H1 (cell line): ENCODE results near the gene FCRL5. TPM values are rescaled to one million over a fixed set of nuclear protein-coding genes. Genes with fewer than 3 reads are reported as not detected.
A peak's percentile ranks its signal among the peaks of the same experiment; 100 is the strongest.

Experiments used
- CTCF ChIA-PET: fragments of 300-600 bp; sonication (Branson Sonifier 250); formaldehyde crosslinking; loops from one replicate; lab custom pipeline; 2021; ENCODE audit not compliant: partially characterized antibody; lab: Charles Lee
- POLR2A ChIA-PET: fragments of 300-600 bp; sonication (Branson Sonifier 250); formaldehyde crosslinking; loops from one replicate; lab custom pipeline; 2021; ENCODE audit warnings: inconsistent platforms; ENCODE audit not compliant: partially characterized antibody; lab: Charles Lee
- DNase-seq, 2 experiments: peaks; one replicate each; pipeline versions ENCODE4 v3.0.0 to v3.0.0-alpha.2; 2010 to 2022; ENCODE audit warnings: low spot score in 2 of 2, low read depth in 1 of 2, mixed read lengths in 1 of 2
- FAIRE-seq: peaks from 2 replicates; lab custom pipeline; 2011; peaks lifted over from hg19 to GRCh38; lab: Jason Lieb, UNC
- H2AFZ ChIP-seq: 2 replicates; pipeline ENCODE4 v1.8.1; 2012; ENCODE audit warnings: low read length, inconsistent platforms
- H2AK5ac ChIP-seq: 2 replicates; pipeline ENCODE4 v1.6.1; 2013; ENCODE audit warnings: low read depth, low read length
- H2BK120ac ChIP-seq: replicated peaks from 2 replicates; pipeline ENCODE3; 2013; ENCODE audit warnings: low read depth, low read length, inconsistent platforms
- H2BK12ac ChIP-seq: 2 replicates; pipeline ENCODE4 v1.6.1; 2013; ENCODE audit warnings: low read depth, low read length
- H2BK15ac ChIP-seq: 2 replicates; pipeline ENCODE4 v1.6.1; 2013; ENCODE audit warnings: low read length
- H2BK20ac ChIP-seq: 2 replicates; pipeline ENCODE4 v1.6.1; 2013; ENCODE audit warnings: low read length
- H2BK5ac ChIP-seq: 2 replicates; pipeline ENCODE4 v1.6.1; 2013; ENCODE audit warnings: low read depth, low read length
- H3K14ac ChIP-seq: 2 replicates; pipeline ENCODE4 v1.6.1; 2013; ENCODE audit warnings: inconsistent platforms; ENCODE audit not compliant: insufficient read length
- H3K18ac ChIP-seq: 2 replicates; pipeline ENCODE4 v1.6.1; 2013; ENCODE audit warnings: low read length; ENCODE audit errors: extremely low read depth
- H3K23ac ChIP-seq: 2 replicates; pipeline ENCODE4 v1.6.1; 2013; ENCODE audit warnings: inconsistent platforms; ENCODE audit not compliant: insufficient read length
- H3K23me2 ChIP-seq: 2 replicates; pipeline ENCODE4 v1.6.1; 2013; ENCODE audit warnings: low read depth, low read length
- H3K27ac ChIP-seq: 2 replicates; pipeline ENCODE4 v1.6.1; 2011; ENCODE audit warnings: low read depth, low read length, inconsistent platforms
- H3K27me3 ChIP-seq, 4 experiments: replicated peaks in 1 of 4; 1 replicate in 1 of 4; 2 replicates in 3 of 4; pipeline versions ENCODE4 v1.6.1 to v1.8.1; 2011 to 2013; ENCODE audit warnings: low read length in 3 of 4, mild to moderate bottlenecking in 3 of 4, inconsistent platforms in 2 of 4, mixed read lengths in 2 of 4, moderate library complexity in 1 of 4; ENCODE audit not compliant: control insufficient read depth in 3 of 4, insufficient read depth in 3 of 4; ENCODE audit errors: extremely low read depth in 1 of 4
- H3K36me3 ChIP-seq, 4 experiments: 2 replicates each; pipeline versions ENCODE4 v1.6.1 to v1.8.1; 2011 to 2013; ENCODE audit warnings: mild to moderate bottlenecking in 4 of 4, low read length in 3 of 4, moderate library complexity in 2 of 4, control low read depth in 1 of 4, inconsistent platforms in 1 of 4; ENCODE audit not compliant: insufficient read depth in 4 of 4, control insufficient read depth in 2 of 4
- H3K4ac ChIP-seq: replicated peaks from 2 replicates; pipeline ENCODE3; 2013; ENCODE audit warnings: low read length, low read depth, mixed read lengths, inconsistent platforms; ENCODE audit not compliant: insufficient read length
- H3K4me1 ChIP-seq, 4 experiments: replicated peaks in 1 of 4; 1 replicate in 1 of 4; 2 replicates in 3 of 4; pipeline versions ENCODE4 v1.6.1 to v1.8.1; 2011 to 2013; ENCODE audit warnings: low read length in 3 of 4, inconsistent platforms in 2 of 4, mixed read lengths in 1 of 4; ENCODE audit not compliant: insufficient read depth in 4 of 4, control insufficient read depth in 3 of 4
- H3K4me2 ChIP-seq, 2 experiments: 2 replicates each; pipeline versions ENCODE4 v1.6.1 to v1.8.1; 2011 to 2013; ENCODE audit warnings: low read depth in 2 of 2, low read length in 2 of 2, control low read depth in 1 of 2, inconsistent platforms in 1 of 2, mild to moderate bottlenecking in 1 of 2; ENCODE audit not compliant: insufficient read depth in 1 of 2
- H3K4me3 ChIP-seq, 4 experiments: fragments of 200-600, 300-600 bp in 1 of 4; sonication (generic), shearing (Covaris generic), sonication (Bioruptor Twin) in 1 of 4; 2 replicates each; pipeline versions ENCODE4 v1.5.1 to v1.8.1; 2011 to 2016; ENCODE audit warnings: low read length in 4 of 4, low read depth in 3 of 4, control low read depth in 2 of 4, inconsistent platforms in 2 of 4, mild to moderate bottlenecking in 2 of 4, mixed read lengths in 1 of 4, moderate library complexity in 1 of 4; ENCODE audit not compliant: insufficient read depth in 2 of 4; ENCODE audit errors: extremely low read depth in 1 of 4
- H3K56ac ChIP-seq: replicated peaks from 2 replicates; pipeline ENCODE3; 2013; ENCODE audit warnings: low read depth, mild to moderate bottlenecking, mixed read lengths, low read length, inconsistent platforms; ENCODE audit not compliant: insufficient read length
- H3K79me1 ChIP-seq: 2 replicates; pipeline ENCODE4 v1.6.1; 2013; ENCODE audit warnings: low read depth, low read length, control low read depth
- H3K79me2 ChIP-seq, 2 experiments: 2 replicates each; pipeline versions ENCODE4 v1.6.1 to v1.8.1; 2012 to 2013; ENCODE audit warnings: low read length in 2 of 2, mild to moderate bottlenecking in 2 of 2, inconsistent platforms in 1 of 2; ENCODE audit not compliant: insufficient read depth in 2 of 2, control insufficient read depth in 1 of 2
- H3K9ac ChIP-seq, 4 experiments: replicated peaks in 1 of 4; 1 replicate in 1 of 4; 2 replicates in 3 of 4; pipeline versions ENCODE4 v1.6.1 to v1.8.1; 2011 to 2013; ENCODE audit warnings: low read depth in 3 of 4, low read length in 3 of 4, control low read depth in 2 of 4, mild to moderate bottlenecking in 2 of 4, moderate library complexity in 2 of 4, inconsistent platforms in 1 of 4; ENCODE audit errors: extremely low read depth in 1 of 4
- H3K9me3 ChIP-seq, 2 experiments: 2 replicates each; pipeline versions ENCODE4 v1.6.1 to v1.8.1; 2012 to 2013; ENCODE audit warnings: mild to moderate bottlenecking in 2 of 2, moderate library complexity in 2 of 2, control low read depth in 1 of 2, inconsistent platforms in 1 of 2, low read depth in 1 of 2, low read length in 1 of 2, mixed read lengths in 1 of 2; ENCODE audit not compliant: insufficient read depth in 2 of 2
- H4K20me1 ChIP-seq, 2 experiments: replicated peaks in 1 of 2; 2 replicates each; pipeline versions ENCODE3 to v1.8.1; 2011 to 2013; ENCODE audit warnings: inconsistent platforms in 2 of 2, low read length in 2 of 2, mild to moderate bottlenecking in 1 of 2; ENCODE audit not compliant: insufficient read depth in 2 of 2, control insufficient read depth in 1 of 2
- H4K5ac ChIP-seq: 2 replicates; pipeline ENCODE4 v1.6.1; 2013; ENCODE audit warnings: low read length, low read depth, mixed read lengths, inconsistent platforms; ENCODE audit not compliant: insufficient read length
- H4K8ac ChIP-seq: 2 replicates; pipeline ENCODE4 v1.8.0; 2013; ENCODE audit warnings: mild to moderate bottlenecking, moderate library complexity, low read length, inconsistent platforms; ENCODE audit not compliant: insufficient read depth; ENCODE audit errors: extremely low read depth
- H4K91ac ChIP-seq: replicated peaks from 2 replicates; pipeline ENCODE3; 2013; ENCODE audit warnings: low read length, mixed read lengths, inconsistent platforms; ENCODE audit not compliant: insufficient read length
- BRCA1 ChIP-seq: IDR thresholded peaks from 2 replicates; pipeline ENCODE4 v1.6.1; 2012; ENCODE audit warnings: low read depth, low read length, improper control_type of control experiment
- CTBP2 ChIP-seq: IDR thresholded peaks from 2 replicates; pipeline ENCODE4 v1.7.0; 2011; ENCODE audit warnings: borderline replicate concordance, mild to moderate bottlenecking, moderate library complexity, mixed read lengths, low read length; ENCODE audit not compliant: insufficient read depth, insufficient read length
- GABPA ChIP-seq: IDR thresholded peaks from 2 replicates; pipeline ENCODE4 v1.6.1; 2011; ENCODE audit warnings: mild to moderate bottlenecking, low read length, moderate library complexity, borderline replicate concordance; ENCODE audit not compliant: insufficient read depth
- KDM5A ChIP-seq: fragments of 200-600 bp; IDR thresholded peaks from 2 replicates; pipeline ENCODE4 v1.7.1; 2012; ENCODE audit warnings: mild to moderate bottlenecking, low read length, inconsistent platforms, mixed read lengths
- NRF1 ChIP-seq: IDR thresholded peaks from 2 replicates; pipeline ENCODE4 v1.6.1; 2011; ENCODE audit warnings: mild to moderate bottlenecking, low read depth, low read length, improper control_type of control experiment
- PHF8 ChIP-seq: fragments of 200-600 bp; sonication (generic); conservative IDR thresholded peaks from 2 replicates; pipeline ENCODE4 v1.7.1; 2012; ENCODE audit warnings: low read depth, mild to moderate bottlenecking, inconsistent platforms, low read length, moderate library complexity
- POLR2AphosphoS5 ChIP-seq: IDR thresholded peaks from 2 replicates; pipeline ENCODE4 v1.6.1; 2011; ENCODE audit warnings: low read depth, low read length
- SP1 ChIP-seq: IDR thresholded peaks from 2 replicates; pipeline ENCODE4 v1.6.1; 2011; ENCODE audit warnings: low read depth, low read length
- SP4 ChIP-seq: IDR thresholded peaks from 2 replicates; pipeline ENCODE4 v1.6.1; 2012; ENCODE audit warnings: low read length, inconsistent platforms
- WGBS, 2 experiments: shearing (Covaris generic) in 1 of 2; methylation state at CpG; one replicate each; pipeline versions ENCODE4 v1.1.6 to v1.1.7; 2013 to 2015; ENCODE audit warnings: low lambda C conversion rate in 2 of 2, mixed read lengths in 2 of 2, inconsistent platforms in 1 of 2, low coverage in 1 of 2, missing lambda C conversion rate in 1 of 2; ENCODE audit not compliant: insufficient replicate concordance in 2 of 2, insufficient coverage in 1 of 2, insufficient read length in 1 of 2; ENCODE audit errors: extremely low coverage in 1 of 2, missing lambda C conversion rate in 1 of 2; 5-methylcytosine and 5-hydroxymethylcytosine counted together
- polyA plus RNA-seq, 7 experiments: library from polyadenylated mRNA; depleted of rRNA in 3 of 7; stranded (reverse) in 5 of 7; unstranded in 2 of 7; fragments of >200 nt in 5 of 7; fragments of 200-250 nt in 2 of 7; gene quantifications; 1 replicate in 5 of 7; 2 replicates in 1 of 7; 4 replicates in 1 of 7; pipeline versions ENCODE4 v1.2.1 to v1.2.3, GENCODE V29; 2011 to 2013; ENCODE audit warnings: missing spikeins in 2 of 7, mixed read lengths in 2 of 7
- total RNA-seq: library from RNA; stranded (reverse); fragmentation: NEBNext Ultra II Directional; extraction: Animal tissue kit (Norgen Biotek cat#: 25700); gene quantifications from 2 replicates; pipeline ENCODE4 v1.2.1, GENCODE V29; 2021
- TF ChIP-seq, protein P1 (sequence below): IDR thresholded peaks from 2 replicates; pipeline ENCODE4 v1.6.1; 2011; ENCODE audit warnings: low read depth, mild to moderate bottlenecking, low read length; ENCODE audit not compliant: insufficient read depth

Gene FCRL5
- total and polyA plus RNA-seq, 2 of the 8 experiments (the other 6 are each of a cell fraction or from before 2014, with no cell fraction given) = 1.0 to 2.6 TPM

DNA sequence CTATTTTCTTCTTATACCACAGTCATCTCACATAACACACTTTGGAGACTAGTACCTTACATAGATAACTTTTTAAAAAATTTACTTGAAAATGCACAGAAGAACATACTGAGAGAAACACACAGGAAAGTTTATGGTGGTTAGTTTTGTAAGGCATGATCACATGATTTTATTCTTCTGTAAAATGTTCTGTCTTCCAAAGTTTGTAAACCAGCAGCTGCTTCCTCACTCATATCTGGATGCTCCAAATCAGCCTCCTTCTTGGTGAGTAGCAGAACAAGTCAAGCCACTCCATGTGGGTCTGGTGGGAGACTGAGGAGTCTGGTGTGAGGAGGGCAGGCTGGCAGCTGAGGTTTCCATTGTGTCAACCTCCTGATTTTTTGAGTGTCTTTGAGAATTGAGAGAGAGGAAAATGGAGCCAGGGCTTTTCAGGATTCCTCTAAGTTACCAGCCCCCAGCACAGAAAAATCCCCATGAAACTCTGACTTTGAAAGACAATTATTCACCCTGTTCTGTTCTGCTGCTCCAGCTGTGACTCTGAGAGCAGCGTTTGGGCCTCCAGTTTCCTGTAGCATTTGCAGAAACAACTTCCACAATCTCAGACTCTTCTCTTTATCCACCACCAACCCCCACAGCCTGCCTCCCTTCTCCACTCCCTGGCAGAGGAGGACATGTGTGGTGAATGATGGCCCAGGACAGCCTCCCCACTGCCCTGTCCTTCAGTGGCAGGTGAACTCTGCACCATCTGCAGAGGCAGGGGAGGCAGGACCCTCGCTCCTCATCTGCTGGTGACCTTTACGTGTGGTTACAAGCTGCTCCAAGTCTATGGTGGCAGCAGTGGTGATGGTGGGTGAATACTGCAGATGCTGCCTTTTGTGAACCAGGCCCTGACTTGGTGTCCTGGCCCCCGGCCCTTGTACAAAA is 82.3 kb downstream of the FCRL5 start:
- DNase-seq (no peak), FAIRE-seq (no peak)
- Histone ChIP-seq H3K4me2 (0 out of 4 replicates have a peak overlapping the region, but pooled peaks have one; percentile 2 to 6), H2BK120ac (no peak overlapping the region), H2AFZ (peak overlapping the region; percentile 90), H3K79me2 (no peaks in the 10 kb centered on the region), H4K20me1 (no peaks in the 10 kb centered on the region), H3K23me2 (no peaks in the 10 kb centered on the region; the same call in 1 of the 2 replicates), H3K56ac (no peak overlapping the region), H3K4me3 (no peak overlapping the region), H3K14ac (no peak overlapping the region), H3K4me1 (peaks cover 0 to 8% (median 4%) of the 10 kb centered on the region in 4 experiments; a peak in 4 of 7 replicates), H3K9ac (no peak overlapping the region), H2BK12ac (peak overlapping the region; percentile 3; the same call in 1 of the 2 replicates), H2BK20ac (peak overlapping the region; percentile 91; the same call in 1 of the 2 replicates), H3K27me3 (peaks cover 0 to 1% (median 0%) of the 10 kb centered on the region in 4 experiments; a peak in 2 of 7 replicates), H4K8ac (no peak overlapping the region), H3K23ac (no peak overlapping the region), H3K27ac (no peak overlapping the region), H3K18ac (no peak overlapping the region), H4K91ac (no peak overlapping the region), H3K79me1 (no peaks in the 10 kb centered on the region), H3K4ac (no peak overlapping the region), H3K36me3 (no peaks in the 10 kb centered on the region), H2AK5ac (no peak overlapping the region), H3K9me3 (no peaks in the 10 kb centered on the region), H2BK5ac (no peak overlapping the region; the same call in 1 of the 2 replicates), H2BK15ac (no peak overlapping the region), H4K5ac (no peak overlapping the region)
- ChIA-PET POLR2A (no interaction called here), CTCF (interaction anchor here (0.6 to 1.0 kb wide), 4 partner anchors 100 to 657 kb away, joined by 3 read pairs; no protein-coding TSS in a partner anchor)
- WGBS, 2 experiments = 80% methylated on average over 4 of the region's 4 CpGs; no CpG with 5 or more reads in 1 of the 2 experiments
- TF ChIP-seq BRCA1 (no peak), SP1 (no peak), CTBP2 (no peak), PHF8 (no peak), GABPA (no peak), SP4 (no peak), POLR2AphosphoS5 (no peak), NRF1 (no peak), KDM5A (no peak)
- TF ChIP-seq, protein P1, sequence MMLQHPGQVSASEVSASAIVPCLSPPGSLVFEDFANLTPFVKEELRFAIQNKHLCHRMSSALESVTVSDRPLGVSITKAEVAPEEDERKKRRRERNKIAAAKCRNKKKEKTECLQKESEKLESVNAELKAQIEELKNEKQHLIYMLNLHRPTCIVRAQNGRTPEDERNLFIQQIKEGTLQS = no peak
